Measurements from ENCODE around the gene PEAK3.
"Not testable (repeated sequence)": the region's sequence is repeated elsewhere in the genome, so short reads cannot be mapped to it uniquely, and the experiment has no call there.

Gene PEAK3

GRCh38 chr19:2288338-2288817 is 6.4 kb upstream of the PEAK3 start:
- DNase-seq = no peak

- peak; percentile 16 for DNase-seq
Measured at GRCh38 chr19:2287585-2288337, 5.8 kb upstream of the PEAK3 start.

GRCh38 chr19:2286402-2287140 is 4.6 kb upstream of the PEAK3 start:
- DNase-seq = peak; percentile 9

GRCh38 chr19:2283835-2284507 is 2.0 kb upstream of the PEAK3 start:
- DNase-seq = no peak

- DNase-seq = no peak
Measured at GRCh38 chr19:2282862-2283237, 875 bp upstream of the PEAK3 start.

GRCh38 chr19:2281265-2282061 is 512 bp downstream of the PEAK3 start:
- not testable (repeated sequence) for DNase-seq

GRCh38 chr19:2280633-2281264 is 1.2 kb downstream of the PEAK3 start:
- no peak for DNase-seq

GRCh38 chr19:2278459-2279158 is 3.4 kb downstream of the PEAK3 start:
- no peak for DNase-seq

GRCh38 chr19:2277138-2277537 is 4.8 kb downstream of the PEAK3 start:
- no peak for DNase-seq

GRCh38 chr19:2276429-2276986 is 5.5 kb downstream of the PEAK3 start:
- no peak for DNase-seq

GRCh38 chr19:2275588-2276428 is 6.2 kb downstream of the PEAK3 start:
- DNase-seq = peak; percentile 48

GRCh38 chr19:2274931-2275535 is 6.9 kb downstream of the PEAK3 start:
- DNase-seq = peak; percentile 72

- no peak for DNase-seq
Measured at GRCh38 chr19:2274185-2274711, 7.7 kb downstream of the PEAK3 start.

GRCh38 chr19:2273356-2274184 is 8.4 kb downstream of the PEAK3 start:
- peak; percentile 87 for DNase-seq

GRCh38 chr19:2271234-2272103 is 10.5 kb downstream of the PEAK3 start:
- DNase-seq = no peak

- DNase-seq = peak; percentile 91
Measured at GRCh38 chr19:2270423-2271233, 11.3 kb downstream of the PEAK3 start.

GRCh38 chr19:2270157-2270422 is 11.9 kb downstream of the PEAK3 start:
- DNase-seq = peak; percentile 49
